GM23338 (cell line): ENCODE data around the gene TRIOBP.

Experiments
- EZH2 ChIP-seq: fragments of 200-600 bp; sonication (generic); IDR thresholded peaks from one replicate; pipeline ENCODE4 v1.8.0; 2017; ENCODE audit warnings: antibody characterized with exemption, mild to moderate bottlenecking, low read depth; ENCODE audit not compliant: unreplicated experiment
- POLR2AphosphoS5 ChIP-seq: IDR thresholded peaks from 2 replicates; pipeline ENCODE4 v1.6.1; 2016; ENCODE audit warnings: antibody characterized with exemption, low read depth
- TF ChIP-seq, protein P1 (sequence below), 2 experiments: fragments of 200-600 bp in 1 of 2; sonication (generic) in 1 of 2; conservative IDR thresholded peaks; 2 replicates each; pipeline versions ENCODE4 v1.5.1 to v1.6.1; 2016 to 2017; ENCODE audit warnings: antibody characterized with exemption in 2 of 2, low read depth in 2 of 2, mild to moderate bottlenecking in 2 of 2, moderate library complexity in 1 of 2
- TF ChIP-seq, protein P2 (sequence below): IDR thresholded peaks from 2 replicates; pipeline ENCODE4 v1.6.1; 2016; ENCODE audit warnings: antibody characterized with exemption

DNA sequence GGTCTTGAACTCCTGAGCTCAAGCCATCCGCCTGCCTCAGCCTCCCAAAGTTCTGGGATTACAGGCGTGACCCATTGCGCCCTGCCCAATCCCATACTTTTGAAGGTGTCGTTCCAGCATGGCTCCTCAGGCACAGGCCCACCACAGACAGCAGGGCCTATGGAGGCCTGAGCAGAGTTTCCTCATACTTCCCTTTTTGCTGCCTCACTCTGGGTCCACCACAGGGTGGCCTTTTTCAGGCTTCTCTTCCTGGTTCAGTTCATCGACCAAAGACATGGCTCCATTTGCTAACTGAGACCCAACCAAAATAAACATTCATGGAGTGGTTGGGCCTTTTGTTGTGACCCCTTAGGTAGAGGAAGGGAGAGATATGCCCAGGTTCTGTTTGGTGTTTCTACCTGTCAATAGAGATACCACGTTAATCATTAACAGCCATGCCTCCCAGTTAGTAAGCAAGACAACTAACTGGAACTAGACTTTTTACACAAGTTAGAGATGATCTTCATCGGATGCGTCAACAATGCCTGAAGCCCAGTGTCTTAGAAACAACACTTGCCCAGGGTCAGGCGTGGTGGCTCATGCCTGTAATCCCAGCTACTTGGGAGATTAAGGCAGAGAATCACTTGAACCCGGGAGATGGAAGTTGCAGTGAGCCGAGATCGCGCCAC is 35.1 kb downstream of the TRIOBP start:
- TF ChIP-seq, protein P1, sequence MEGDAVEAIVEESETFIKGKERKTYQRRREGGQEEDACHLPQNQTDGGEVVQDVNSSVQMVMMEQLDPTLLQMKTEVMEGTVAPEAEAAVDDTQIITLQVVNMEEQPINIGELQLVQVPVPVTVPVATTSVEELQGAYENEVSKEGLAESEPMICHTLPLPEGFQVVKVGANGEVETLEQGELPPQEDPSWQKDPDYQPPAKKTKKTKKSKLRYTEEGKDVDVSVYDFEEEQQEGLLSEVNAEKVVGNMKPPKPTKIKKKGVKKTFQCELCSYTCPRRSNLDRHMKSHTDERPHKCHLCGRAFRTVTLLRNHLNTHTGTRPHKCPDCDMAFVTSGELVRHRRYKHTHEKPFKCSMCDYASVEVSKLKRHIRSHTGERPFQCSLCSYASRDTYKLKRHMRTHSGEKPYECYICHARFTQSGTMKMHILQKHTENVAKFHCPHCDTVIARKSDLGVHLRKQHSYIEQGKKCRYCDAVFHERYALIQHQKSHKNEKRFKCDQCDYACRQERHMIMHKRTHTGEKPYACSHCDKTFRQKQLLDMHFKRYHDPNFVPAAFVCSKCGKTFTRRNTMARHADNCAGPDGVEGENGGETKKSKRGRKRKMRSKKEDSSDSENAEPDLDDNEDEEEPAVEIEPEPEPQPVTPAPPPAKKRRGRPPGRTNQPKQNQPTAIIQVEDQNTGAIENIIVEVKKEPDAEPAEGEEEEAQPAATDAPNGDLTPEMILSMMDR (conservative IDR thresholded peaks at IDR 0.05; ENCODE audit: low read depth in 2 of 2): no peak
- TF ChIP-seq EZH2: no peak
- TF ChIP-seq POLR2AphosphoS5: no peak
- TF ChIP-seq, protein P2, sequence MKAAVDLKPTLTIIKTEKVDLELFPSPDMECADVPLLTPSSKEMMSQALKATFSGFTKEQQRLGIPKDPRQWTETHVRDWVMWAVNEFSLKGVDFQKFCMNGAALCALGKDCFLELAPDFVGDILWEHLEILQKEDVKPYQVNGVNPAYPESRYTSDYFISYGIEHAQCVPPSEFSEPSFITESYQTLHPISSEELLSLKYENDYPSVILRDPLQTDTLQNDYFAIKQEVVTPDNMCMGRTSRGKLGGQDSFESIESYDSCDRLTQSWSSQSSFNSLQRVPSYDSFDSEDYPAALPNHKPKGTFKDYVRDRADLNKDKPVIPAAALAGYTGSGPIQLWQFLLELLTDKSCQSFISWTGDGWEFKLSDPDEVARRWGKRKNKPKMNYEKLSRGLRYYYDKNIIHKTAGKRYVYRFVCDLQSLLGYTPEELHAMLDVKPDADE: no peak
